ENCODE results near the gene GPR173. TPM values are rescaled to one million over a fixed set of nuclear protein-coding genes. Genes with fewer than 3 reads are reported as not detected.

Gene GPR173
- total and polyA plus RNA-seq, 9 of the 15 experiments (the other 6 are each of a cell fraction or from before 2014, with no cell fraction given), result 0.01 TPM; not detected in 8

- no peaks in the 10 kb centered on the region for H3K36me3 ChIP-seq (ENCODE audit: control insufficient read depth, insufficient read depth, low read length)
- H3K4me3 ChIP-seq, result no peak overlapping the region
- intact Hi-C loops (cut with micrococcal nuclease) (loop anchor here (10.0 kb wide), 1 partner anchor 148 kb away; the partner anchor contains the start of gene KDM5C), in situ Hi-C loops (cut with MboI) (no loop called here)
- H4K20me1 ChIP-seq (replicated peaks; ENCODE audit: control insufficient read depth, insufficient read depth, low read length), result no peaks in the 10 kb centered on the region
- no TSS peak for BruUV-seq (replicated peaks)
- no peak overlapping the region for H3K27ac ChIP-seq (ENCODE audit: extremely low read depth, low read depth, low read length)
- TF ChIP-seq CTCFL (IDR thresholded peaks at IDR 0.05; ENCODE audit: borderline replicate concordance, insufficient read depth, low read depth, low read length, poor library complexity, severe bottlenecking) (no peak), RAD51 (IDR thresholded peaks at IDR 0.05; ENCODE audit: borderline replicate concordance, low read depth) (no peak), SIN3B (IDR thresholded peaks at IDR 0.05; ENCODE audit: low read depth) (no peak), SP1 (CRISPR knock-in tag; IDR thresholded peaks at IDR 0.05) (no peak), MCM2 (IDR thresholded peaks at IDR 0.05; ENCODE audit: low read depth) (no peak), UBTF (IDR thresholded peaks at IDR 0.05; ENCODE audit: borderline replicate concordance in 1 of 2, low read depth in 2 of 2, low read length in 2 of 2) (no peak), RBM25 (IDR thresholded peaks at IDR 0.05; ENCODE audit: low read depth, low read length, severe bottlenecking) (no peak), ILK (tag; IDR thresholded peaks at IDR 0.05; ENCODE audit: borderline replicate concordance, low read depth) (no peak), ZBTB26 (CRISPR knock-in tag; IDR thresholded peaks at IDR 0.05) (no peak), RUNX1 (IDR thresholded peaks at IDR 0.05; ENCODE audit: low read depth) (no peak), SOX6 (IDR thresholded peaks at IDR 0.05) (no peak)
- no peaks in the 10 kb centered on the region for H3K79me2 ChIP-seq (ENCODE audit: control insufficient read depth, insufficient read depth, low read length)
- no peaks in the 10 kb centered on the region for H3K9me3 ChIP-seq (replicated peaks; ENCODE audit: control insufficient read depth, insufficient read depth, low read depth, low read length)
- WGBS (ENCODE audit: insufficient coverage, low coverage, missing lambda C conversion rate), result 83% methylated on average over 14 of the region's 21 CpGs
- ATAC-seq, result no peak
- no peak for FAIRE-seq
- H3K4me1 ChIP-seq (replicated peaks in 1 of 2; ENCODE audit: control insufficient read depth in 2 of 2, insufficient read depth in 2 of 2, low read length in 2 of 2), result peaks cover 0 to 17% of the 10 kb centered on the region in 2 experiments; a peak in 3 of 5 replicates
- no peaks in the 10 kb centered on the region for H3K9me1 ChIP-seq (ENCODE audit: control insufficient read depth, insufficient read depth, low read length)
- DNase-seq (ENCODE audit: extremely low read depth in 1 of 4, low spot score in 3 of 4), result no peak
- POLR2A ChIA-PET, result no interaction called here
- H3K4me2 ChIP-seq (ENCODE audit: insufficient read depth, low read length), result no peak overlapping the region
- H3K9ac ChIP-seq (ENCODE audit: insufficient read depth in 1 of 2, low read depth in 2 of 2, low read length in 2 of 2), result no peak overlapping the region
- CTCF ChIA-PET (ENCODE audit: low intra/inter-chr PET ratio), result no interaction called here
- H3K27me3 ChIP-seq (ENCODE audit: control insufficient read depth in 2 of 2, insufficient read depth in 2 of 2, low read length in 2 of 2), result no peaks in the 10 kb centered on the region
- no peak overlapping the region for H2AFZ ChIP-seq (ENCODE audit: low read depth, low read length)
Measured at GRCh38 chrX:53076671-53077070, 28.1 kb downstream of the GPR173 start.

All from K562 (cell line).